Rectal smooth muscle tissue (tissue), 1 donor: Measurements from ENCODE around the gene EPG5.
A peak's percentile ranks its signal among the peaks of the same experiment; 100 is the strongest.

Experiments
- H3K27ac ChIP-seq: one replicate; pipeline ENCODE4 v1.7.0; 2013; ENCODE audit warnings: low read depth, low read length, inconsistent platforms
- H3K27me3 ChIP-seq: one replicate; pipeline ENCODE4 v1.7.0; 2013; ENCODE audit warnings: low read length; ENCODE audit not compliant: control insufficient read depth, insufficient read depth
- H3K36me3 ChIP-seq: one replicate; pipeline ENCODE4 v1.7.0; 2013; ENCODE audit warnings: low read length; ENCODE audit not compliant: control insufficient read depth, insufficient read depth
- H3K4me1 ChIP-seq: one replicate; pipeline ENCODE4 v1.7.0; 2013; ENCODE audit warnings: low read length; ENCODE audit not compliant: control insufficient read depth, insufficient read depth
- H3K4me3 ChIP-seq: one replicate; pipeline ENCODE4 v1.7.0; 2013; ENCODE audit warnings: low read length
- H3K9ac ChIP-seq: one replicate; pipeline ENCODE4 v1.7.0; 2013; ENCODE audit warnings: low read length

The EPG5 gene

DNA sequence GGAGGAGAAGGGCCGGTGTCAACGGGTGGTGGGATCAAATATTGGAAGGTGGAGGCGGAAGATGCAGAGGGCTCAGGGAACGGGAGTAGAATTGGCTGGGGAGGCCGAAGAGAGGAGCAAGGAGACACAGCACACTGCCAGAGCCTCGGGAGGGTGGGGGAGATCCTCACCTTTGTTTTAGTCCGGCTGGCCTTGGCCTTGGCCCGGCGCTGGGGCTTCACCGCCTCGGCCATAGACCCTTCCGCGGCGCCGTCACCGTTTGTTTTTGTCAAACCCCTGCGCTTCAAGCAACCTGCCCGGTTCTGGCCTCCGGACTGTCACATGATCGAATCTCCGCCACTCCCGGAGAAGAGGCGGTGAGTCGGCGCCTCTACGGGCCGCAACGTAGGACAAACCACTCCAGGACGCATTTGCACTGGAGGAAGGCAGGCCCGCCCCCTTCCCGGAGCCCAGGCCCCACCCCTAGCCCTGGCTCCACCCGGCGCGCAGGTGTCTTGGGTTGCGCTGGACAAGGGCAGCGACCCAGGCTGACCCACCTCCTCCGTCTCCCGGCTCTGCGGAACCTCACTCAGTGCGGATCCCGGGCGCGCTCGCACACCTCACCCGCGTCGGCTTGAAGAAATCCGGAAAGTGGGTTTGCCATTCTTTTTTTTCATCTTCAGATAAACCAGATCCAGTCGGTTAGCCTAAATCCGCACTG is at the start of gene EPG5:
TSS of gene EPG5 (minus strand) at position 323 of the 700 bp plus-strand sequence. CDS start at position 233, 90 bp downstream.
- Histone ChIP-seq H3K9ac (peak within 1 kb of the TSS; percentile 79), H3K27ac (no peak within 1 kb of the TSS), H3K4me3 (peak within 1 kb of the TSS; percentile 92), H3K36me3 (no peaks in the 10 kb centered on the region), H3K4me1 (peaks cover 3% of the 10 kb centered on the region), H3K27me3 (no peaks in the 10 kb centered on the region)

DNA sequence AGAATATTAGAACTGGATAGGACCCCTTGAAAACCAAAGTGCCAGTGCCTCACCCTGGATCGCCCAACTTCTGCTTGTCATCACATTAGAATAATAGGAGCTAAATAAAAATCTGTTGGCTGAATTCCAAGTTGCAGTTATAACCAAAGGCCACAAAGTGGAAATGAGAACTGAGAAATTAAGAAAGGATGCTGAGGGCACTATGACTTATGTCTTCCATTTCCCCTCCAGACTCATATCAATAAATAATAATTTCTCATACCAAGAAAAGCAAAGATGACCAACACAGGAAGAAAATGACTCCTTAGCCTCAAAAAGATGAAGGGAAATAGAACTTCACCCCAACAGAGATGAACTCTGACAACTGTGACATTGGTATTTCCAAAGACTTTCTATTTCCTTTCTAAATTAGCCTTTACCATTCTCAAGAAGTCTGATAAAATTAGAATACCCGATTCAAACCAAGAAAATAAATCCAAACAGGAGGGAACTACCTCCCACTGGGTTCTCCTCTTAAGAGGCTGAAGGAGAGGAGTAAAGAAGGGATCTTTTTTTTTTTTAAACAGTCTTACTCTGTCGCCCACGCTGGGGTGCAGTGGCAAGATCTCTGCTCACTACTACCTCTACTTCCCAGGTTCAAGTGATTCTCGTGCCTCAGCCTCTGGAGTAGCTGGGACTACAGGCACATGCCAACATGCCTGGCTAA is 46.5 kb upstream of the EPG5 start:
- no peaks in the 10 kb centered on the region for H3K27me3 ChIP-seq
- no peak overlapping the region for H3K27ac ChIP-seq
- H3K4me3 ChIP-seq = no peak overlapping the region
- H3K9ac ChIP-seq = no peak overlapping the region
- no peaks in the 10 kb centered on the region for H3K4me1 ChIP-seq
- H3K36me3 ChIP-seq = no peaks in the 10 kb centered on the region

DNA sequence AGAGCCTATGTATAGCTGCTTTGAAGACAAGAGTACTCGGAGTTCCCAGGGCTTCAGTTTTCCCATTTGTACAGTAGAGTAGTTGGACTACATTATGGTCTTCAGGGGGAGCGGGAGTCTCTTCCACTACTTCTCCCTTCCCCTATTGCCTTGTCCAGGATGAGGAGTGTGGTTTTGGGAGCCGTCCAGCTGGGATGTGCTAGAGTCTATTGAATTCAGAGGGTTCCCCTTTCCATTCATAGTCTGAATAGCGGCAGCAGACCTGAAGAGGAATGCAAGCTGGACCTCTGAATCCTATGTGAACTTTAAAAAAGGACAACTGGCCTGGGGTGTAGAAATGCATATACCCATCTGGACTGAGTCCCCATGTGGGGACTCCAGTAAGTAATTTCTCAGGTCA is 43.5 kb upstream of the EPG5 start:
- Histone ChIP-seq H3K4me1 (no peaks in the 10 kb centered on the region), H3K9ac (no peak overlapping the region), H3K36me3 (no peaks in the 10 kb centered on the region), H3K27ac (no peak overlapping the region), H3K27me3 (no peaks in the 10 kb centered on the region), H3K4me3 (no peak overlapping the region)

- Histone ChIP-seq H3K4me3 (no peak overlapping the region), H3K9ac (no peak overlapping the region), H3K4me1 (no peaks in the 10 kb centered on the region), H3K27me3 (no peaks in the 10 kb centered on the region), H3K36me3 (no peaks in the 10 kb centered on the region), H3K27ac (peak overlapping the region; percentile 3)
These were observed 42.9 kb upstream of the EPG5 start for GRCh38 chr18:46010050-46010449.

DNA sequence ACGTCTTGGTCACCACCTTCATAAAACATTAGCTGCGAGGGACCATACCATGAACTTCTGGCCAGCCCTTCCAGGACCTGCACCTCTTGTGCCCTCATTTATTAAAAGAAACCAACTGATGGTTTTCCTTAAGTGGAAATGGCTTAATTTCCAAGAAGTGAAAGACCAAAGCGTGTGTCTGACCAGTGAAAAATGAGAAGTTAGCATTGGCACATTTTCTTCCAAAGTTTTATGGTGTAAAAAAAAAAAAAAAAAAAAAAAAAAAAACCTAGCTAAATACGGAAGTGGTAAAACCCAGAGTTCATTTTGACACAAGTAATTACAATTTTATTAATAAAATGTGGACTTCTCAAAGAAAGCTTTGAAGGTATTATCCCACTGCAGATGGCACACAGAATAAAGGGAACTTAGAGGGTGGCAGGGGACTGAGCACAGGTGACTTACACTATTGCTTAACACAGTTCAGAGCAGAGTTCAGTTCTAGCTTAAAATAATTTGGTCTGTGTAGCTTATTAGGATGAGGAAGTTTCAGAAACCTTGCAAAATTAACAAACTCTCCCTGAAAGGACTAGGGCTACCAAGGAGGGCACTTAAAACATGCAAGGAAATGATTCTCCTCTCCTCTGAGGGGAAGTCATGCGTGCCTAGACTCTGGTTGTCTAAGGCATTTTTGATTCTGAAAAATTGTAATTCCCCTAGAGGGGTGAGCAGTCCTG is 42.2 kb upstream of the EPG5 start:
- no peak overlapping the region for H3K27ac ChIP-seq

DNA sequence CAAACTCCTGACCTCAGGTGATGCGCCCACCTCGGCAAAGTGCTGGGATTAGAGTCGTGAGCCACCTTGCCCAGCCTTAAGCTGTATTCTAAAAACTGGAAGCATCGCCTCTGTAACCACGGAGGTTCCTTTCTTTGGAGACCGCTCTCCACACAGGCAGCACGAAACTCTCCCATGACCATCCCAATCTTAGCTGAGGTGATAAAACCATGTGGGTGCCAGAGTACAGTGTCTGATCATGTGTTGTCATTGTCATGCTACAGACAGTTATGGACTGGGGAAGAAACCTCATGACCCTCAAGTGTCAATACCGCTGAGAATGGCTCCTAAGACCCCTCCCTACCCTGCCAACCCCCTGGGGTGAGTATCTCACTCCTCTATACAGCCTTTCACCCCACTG is 41.4 kb upstream of the EPG5 start:
- H3K27ac ChIP-seq = no peak overlapping the region
- no peak overlapping the region for H3K9ac ChIP-seq
- H3K27me3 ChIP-seq = no peaks in the 10 kb centered on the region
- H3K4me3 ChIP-seq = no peak overlapping the region
- no peaks in the 10 kb centered on the region for H3K36me3 ChIP-seq
- H3K4me1 ChIP-seq = no peaks in the 10 kb centered on the region

More for the DNA sequence above, 42.2 kb upstream of the EPG5 start:
- H3K36me3 ChIP-seq = no peaks in the 10 kb centered on the region
- no peak overlapping the region for H3K4me3 ChIP-seq
- no peaks in the 10 kb centered on the region for H3K4me1 ChIP-seq
- H3K27me3 ChIP-seq = no peaks in the 10 kb centered on the region
- no peak overlapping the region for H3K9ac ChIP-seq

DNA sequence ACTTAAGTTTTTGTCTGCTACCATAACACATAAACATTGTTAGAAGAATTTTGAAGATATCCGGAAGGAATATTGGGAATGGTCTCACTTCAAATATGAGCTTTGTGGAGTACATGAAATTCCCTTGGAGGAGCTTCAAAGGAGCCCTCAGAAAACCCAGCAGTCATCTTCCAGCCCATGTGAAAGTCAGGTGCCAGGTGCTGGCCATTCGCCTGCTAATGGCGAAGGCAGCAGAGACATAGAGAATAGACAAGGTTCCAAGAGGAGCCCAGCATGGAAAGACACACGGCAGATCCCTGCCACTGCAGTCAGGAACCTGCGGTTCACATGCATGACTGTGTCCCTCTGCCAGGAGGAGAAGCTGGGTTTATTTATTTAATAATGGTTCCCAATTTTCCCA is 40.0 kb upstream of the EPG5 start:
- H3K9ac ChIP-seq = no peak overlapping the region
- H3K4me1 ChIP-seq = no peaks in the 10 kb centered on the region
- no peaks in the 10 kb centered on the region for H3K36me3 ChIP-seq
- no peak overlapping the region for H3K4me3 ChIP-seq
- H3K27me3 ChIP-seq = no peaks in the 10 kb centered on the region
- no peak overlapping the region for H3K27ac ChIP-seq

- Histone ChIP-seq H3K9ac (no peak overlapping the region), H3K4me1 (no peaks in the 10 kb centered on the region), H3K27me3 (no peaks in the 10 kb centered on the region), H3K4me3 (no peak overlapping the region), H3K27ac (no peak overlapping the region), H3K36me3 (no peaks in the 10 kb centered on the region)
These were observed 35.8 kb upstream of the EPG5 start for GRCh38 chr18:46002934-46003333.

GRCh38 chr18:46001892-46002291 is 34.8 kb upstream of the EPG5 start:
- H3K27me3 ChIP-seq = no peaks in the 10 kb centered on the region
- H3K4me3 ChIP-seq = no peak overlapping the region
- no peaks in the 10 kb centered on the region for H3K36me3 ChIP-seq
- no peaks in the 10 kb centered on the region for H3K4me1 ChIP-seq
- no peak overlapping the region for H3K9ac ChIP-seq
- H3K27ac ChIP-seq = no peak overlapping the region

GRCh38 chr18:46001074-46001473 is 33.9 kb upstream of the EPG5 start:
- no peak overlapping the region for H3K4me3 ChIP-seq
- no peak overlapping the region for H3K9ac ChIP-seq
- H3K27ac ChIP-seq = no peak overlapping the region
- no peaks in the 10 kb centered on the region for H3K4me1 ChIP-seq
- H3K27me3 ChIP-seq = no peaks in the 10 kb centered on the region
- H3K36me3 ChIP-seq = no peaks in the 10 kb centered on the region

- Histone ChIP-seq H3K9ac (no peak overlapping the region), H3K27ac (no peak overlapping the region), H3K4me3 (no peak overlapping the region), H3K36me3 (no peaks in the 10 kb centered on the region), H3K4me1 (no peaks in the 10 kb centered on the region), H3K27me3 (no peaks in the 10 kb centered on the region)
These were observed 32.4 kb upstream of the EPG5 start for GRCh38 chr18:45999536-45999935.

GRCh38 chr18:45998244-45998643 is 31.1 kb upstream of the EPG5 start:
- no peak overlapping the region for H3K4me3 ChIP-seq
- no peaks in the 10 kb centered on the region for H3K27me3 ChIP-seq
- no peaks in the 10 kb centered on the region for H3K4me1 ChIP-seq
- H3K27ac ChIP-seq = no peak overlapping the region
- no peak overlapping the region for H3K9ac ChIP-seq
- H3K36me3 ChIP-seq = no peaks in the 10 kb centered on the region
